SK-N-SH treated with all-trans-retinoic acid at 6 μM for 48 hours (cell line): ENCODE measurements around the gene TIMM50.

ENCODE experiments used
- ATAC-seq: fragments of 200-7000 bp; cut with Tn5 transposase; 3 replicates; pipeline ENCODE4 v1.9.1; 2020; ENCODE audit warnings: mild to moderate bottlenecking, moderate library complexity
- ARNTL ChIP-seq: fragments of 450-650 bp; formaldehyde crosslinking; IDR thresholded peaks from 2 replicates; pipeline ENCODE4 v1.5.0; 2020; ENCODE audit warnings: low read depth, mild to moderate bottlenecking, moderate library complexity, borderline replicate concordance
- BACH2 ChIP-seq: fragments of 250-450 bp; sonication (Bioruptor Pico); IDR thresholded peaks from 2 replicates; pipeline ENCODE4 v1.9.0; 2021; ENCODE audit warnings: mild to moderate bottlenecking, borderline replicate concordance
- CREB5 ChIP-seq: fragments of 250-450 bp; sonication (Bioruptor Pico); IDR thresholded peaks from 2 replicates; pipeline ENCODE4 v1.5.1; 2020; ENCODE audit warnings: low read depth, mild to moderate bottlenecking, moderate library complexity
- CSDC2 ChIP-seq: fragments of 250-450 bp; sonication (Bioruptor Pico); IDR thresholded peaks from 2 replicates; pipeline ENCODE4 v1.5.0; 2020; ENCODE audit warnings: mild to moderate bottlenecking, moderate library complexity
- CSRNP3 ChIP-seq: fragments of 250-450 bp; sonication (Bioruptor Pico); IDR thresholded peaks from 2 replicates; pipeline ENCODE4 v1.5.1; 2021; ENCODE audit warnings: mild to moderate bottlenecking, moderate library complexity
- ESRRG ChIP-seq: fragments of 250-450 bp; sonication (Bioruptor Pico); IDR thresholded peaks from 2 replicates; pipeline ENCODE4 v1.6.1; 2021; ENCODE audit warnings: mild to moderate bottlenecking
- GLIS3 ChIP-seq: fragments of 250-450 bp; sonication (Bioruptor Pico); IDR thresholded peaks from 2 replicates; pipeline ENCODE4 v1.5.0; 2020; ENCODE audit warnings: mild to moderate bottlenecking, moderate library complexity
- ISL1 ChIP-seq: fragments of 250-450 bp; sonication (Bioruptor Pico); IDR thresholded peaks from 2 replicates; pipeline ENCODE4 v2.1.2; 2022; ENCODE audit warnings: mild to moderate bottlenecking, moderate library complexity
- OSR1 ChIP-seq: fragments of 250-450 bp; sonication (Bioruptor Pico); IDR thresholded peaks from 2 replicates; pipeline ENCODE4 v1.8.0; 2022; ENCODE audit warnings: moderate library complexity, mild to moderate bottlenecking, inconsistent platforms
- PATZ1 ChIP-seq: fragments of 250-450 bp; sonication (Bioruptor Pico); IDR thresholded peaks from 2 replicates; pipeline ENCODE4 v1.8.0; 2020; ENCODE audit warnings: mild to moderate bottlenecking, moderate library complexity, borderline replicate concordance
- POU6F1 ChIP-seq: fragments of 250-450 bp; sonication (Bioruptor Pico); IDR thresholded peaks from 2 replicates; pipeline ENCODE4 v1.8.0; 2021; ENCODE audit warnings: low read depth, mild to moderate bottlenecking, moderate library complexity, borderline replicate concordance
- PPARA ChIP-seq: fragments of 250-450 bp; sonication (Bioruptor Pico); IDR thresholded peaks from 2 replicates; pipeline ENCODE4 v1.5.0; 2020; ENCODE audit warnings: mild to moderate bottlenecking, borderline replicate concordance
- RARB ChIP-seq: fragments of 250-450 bp; sonication (Bioruptor Pico); IDR thresholded peaks from 2 replicates; pipeline ENCODE4 v1.8.0; 2021; ENCODE audit warnings: mild to moderate bottlenecking, moderate library complexity
- SNAI2 ChIP-seq: fragments of 250-450 bp; sonication (Bioruptor Pico); IDR thresholded peaks from 2 replicates; pipeline ENCODE4 v1.5.0; 2020; ENCODE audit warnings: mild to moderate bottlenecking, moderate library complexity
- TCF4 ChIP-seq: fragments of 250-450 bp; sonication (Bioruptor Pico); IDR thresholded peaks from 2 replicates; pipeline ENCODE4 v1.8.0; 2021; ENCODE audit warnings: mild to moderate bottlenecking, moderate library complexity, borderline replicate concordance
- TOX ChIP-seq: fragments of 250-450 bp; sonication (Bioruptor Pico); IDR thresholded peaks from 2 replicates; pipeline ENCODE4 v1.8.0; 2021; ENCODE audit warnings: mild to moderate bottlenecking, moderate library complexity, borderline replicate concordance
- TSHZ2 ChIP-seq: fragments of 250-450 bp; sonication (Bioruptor Pico); IDR thresholded peaks from 2 replicates; pipeline ENCODE4 v1.5.0; 2020; ENCODE audit warnings: mild to moderate bottlenecking, moderate library complexity
- ZC3H10 ChIP-seq: fragments of 250-450 bp; sonication (Bioruptor Pico); IDR thresholded peaks from 2 replicates; pipeline ENCODE4 v1.5.1; 2021; ENCODE audit warnings: mild to moderate bottlenecking, moderate library complexity
- ZFP3 ChIP-seq: fragments of 250-450 bp; sonication (Bioruptor Pico); IDR thresholded peaks from 2 replicates; pipeline ENCODE4 v1.5.0; 2020; ENCODE audit warnings: mild to moderate bottlenecking, moderate library complexity
- ZFP30 ChIP-seq: fragments of 450-650 bp; formaldehyde crosslinking; IDR thresholded peaks from 2 replicates; pipeline ENCODE4 v1.5.0; 2022; ENCODE audit warnings: mild to moderate bottlenecking, moderate library complexity
- ZNF565 ChIP-seq: fragments of 450-650 bp; formaldehyde crosslinking; conservative IDR thresholded peaks from 2 replicates; pipeline ENCODE4 v1.5.0; 2020; ENCODE audit warnings: low read depth, mild to moderate bottlenecking, moderate library complexity
- ZNF70 ChIP-seq: fragments of 450-650 bp; formaldehyde crosslinking; IDR thresholded peaks from 2 replicates; pipeline ENCODE4 v1.5.0; 2020; ENCODE audit warnings: mild to moderate bottlenecking, moderate library complexity
- ZNF8 ChIP-seq: fragments of 450-650 bp; formaldehyde crosslinking; IDR thresholded peaks from 2 replicates; pipeline ENCODE4 v1.5.0; 2020; ENCODE audit warnings: mild to moderate bottlenecking, moderate library complexity

The TIMM50 gene

GRCh38 chr19:39481229-39481545 lies 549 bp downstream of the TIMM50 start:
- no peak for TF ChIP-seq ARNTL (CRISPR knock-in tag)

GRCh38 chr19:39481676-39482075 lies 1.0 kb downstream of the TIMM50 start:
- no peak for ATAC-seq
- no peak for TF ChIP-seq RARB (CRISPR knock-in tag)
- TF ChIP-seq ISL1 = no peak
- no peak for TF ChIP-seq PATZ1 (CRISPR knock-in tag)
- TF ChIP-seq ZNF70 (CRISPR knock-in tag) = no peak
- no peak for TF ChIP-seq CSRNP3 (CRISPR knock-in tag)
- TF ChIP-seq SNAI2 (CRISPR knock-in tag) = no peak
- TF ChIP-seq BACH2 = no peak
- TF ChIP-seq PPARA (CRISPR knock-in tag) = no peak
- TF ChIP-seq ESRRG (CRISPR knock-in tag) = no peak
- TF ChIP-seq TOX (CRISPR knock-in tag) = no peak
- no peak for TF ChIP-seq TCF4
- TF ChIP-seq ARNTL (CRISPR knock-in tag) = no peak
- TF ChIP-seq POU6F1 = no peak
- TF ChIP-seq OSR1 (CRISPR knock-in tag) = no peak
- TF ChIP-seq GLIS3 (CRISPR knock-in tag) = no peak

More at GRCh38 chr19:39481229-39481545, 549 bp downstream of the TIMM50 start:
- ATAC-seq = peak; percentile 8

- ATAC-seq = no peak
- TF ChIP-seq ZFP3 (CRISPR knock-in tag) (no peak), PATZ1 (CRISPR knock-in tag) (no peak), ZC3H10 (CRISPR knock-in tag) (no peak), ZNF8 (CRISPR knock-in tag) (no peak), CREB5 (no peak), TSHZ2 (no peak), SNAI2 (CRISPR knock-in tag) (no peak), CSRNP3 (CRISPR knock-in tag) (no peak), ZNF565 (CRISPR knock-in tag) (no peak), RARB (CRISPR knock-in tag) (no peak), CSDC2 (CRISPR knock-in tag) (no peak), TCF4 (no peak), PPARA (CRISPR knock-in tag) (no peak), ESRRG (CRISPR knock-in tag) (no peak), ZFP30 (CRISPR knock-in tag) (no peak), ISL1 (no peak), OSR1 (CRISPR knock-in tag) (no peak)
These were observed 2.5 kb downstream of the TIMM50 start for GRCh38 chr19:39483141-39483540.
